ENCODE measurements around the gene MAIP1. TPM values are rescaled to one million over a fixed set of nuclear protein-coding genes. Genes with fewer than 3 reads are reported as not detected.

Gene MAIP1
- total and polyA plus RNA-seq, 2 donors (not counting 3 experiments of a cell fraction or from before 2014, with no cell fraction given), result 12.0 to 17.7 TPM

GRCh38 chr2:199973703-199974102 lies 18.3 kb downstream of the MAIP1 start:
- no peaks in the 10 kb centered on the region for H3K79me2 ChIP-seq (ENCODE audit: control insufficient read depth, insufficient read depth, low read length)
- no TSS peak for BruUV-seq (replicated peaks)
- POLR2A ChIA-PET, result no interaction called here
- intact Hi-C loops (cut with micrococcal nuclease) (loop anchor here (1.0 kb wide), 3 partner anchors 603 to 762 kb away; no protein-coding TSS in a partner anchor), dilution Hi-C loops (cut with MboI; ENCODE audit: extremely low pct_ligation_motif_present, low sequenced_read_pairs) (no loop called here)
- CTCF ChIA-PET, result interaction anchor here (0.6 to 7.4 kb wide), 22 partner anchors 10 to 762 kb away, joined by 3 to 149 read pairs (median 6); partner anchors contain the start of genes AOX1 and KCTD18
- H2AFZ ChIP-seq (ENCODE audit: low read depth, low read length), result no peak overlapping the region
- no peaks in the 10 kb centered on the region for H3K9me1 ChIP-seq (replicated peaks; ENCODE audit: control insufficient read depth, extremely low read depth, insufficient read depth, low read length)
- no peaks in the 10 kb centered on the region for H3K36me3 ChIP-seq (ENCODE audit: control insufficient read depth in 2 of 2, extremely low read depth in 1 of 2, insufficient read depth in 2 of 2, low read length in 2 of 2)
- peak; percentile 69 for FAIRE-seq
- H3K9ac ChIP-seq (replicated peaks; ENCODE audit: extremely low read depth, insufficient read depth, low read length), result no peak overlapping the region
- no peak overlapping the region for H3K4me2 ChIP-seq (ENCODE audit: insufficient read depth, low read length)
- H3K4me3 ChIP-seq (replicated peaks in 1 of 3; ENCODE audit: insufficient read depth in 1 of 3, low read depth in 1 of 3, low read length in 3 of 3), result no peak overlapping the region
- H3K27ac ChIP-seq (ENCODE audit: insufficient read depth, low read depth, low read length), result no peak overlapping the region
- no peaks in the 10 kb centered on the region for H4K20me1 ChIP-seq (replicated peaks; ENCODE audit: control insufficient read depth, extremely low read depth, insufficient read depth, low read length)
- peaks cover 4% of the 10 kb centered on the region for H3K4me1 ChIP-seq (ENCODE audit: control insufficient read depth, extremely low read depth, insufficient read depth, low read length)
- H3K9me3 ChIP-seq (replicated peaks; ENCODE audit: control insufficient read depth, insufficient read depth, low read length), result no peaks in the 10 kb centered on the region
- TF ChIP-seq GATA2 (IDR thresholded peaks at IDR 0.05; ENCODE audit: insufficient read depth, insufficient read length, low read depth, low read length), result no peak
- TF ChIP-seq EZH2 (IDR thresholded peaks at IDR 0.05; ENCODE audit: borderline replicate concordance, low read depth, low read length, severe bottlenecking), result no peak
- TF ChIP-seq CTCF (IDR thresholded peaks at IDR 0.05; ENCODE audit: extremely low read depth in 1 of 2, insufficient read depth in 1 of 2, low read depth in 1 of 2, low read length in 2 of 2), result peak; percentile 13 to 46
- no peak for TF ChIP-seq MYC (IDR thresholded peaks at IDR 0.05; ENCODE audit: low read depth, low read length)
- DNase-seq (ENCODE audit: low read depth, low spot score), result peak; percentile 57
- H3K27me3 ChIP-seq (ENCODE audit: control insufficient read depth in 2 of 2, insufficient read depth in 2 of 2, low read length in 2 of 2), result no peaks in the 10 kb centered on the region

- H3K27me3 ChIP-seq (ENCODE audit: control insufficient read depth in 2 of 2, insufficient read depth in 2 of 2, low read length in 2 of 2), result no peaks in the 10 kb centered on the region
These were observed 20.0 kb downstream of the MAIP1 start for GRCh38 chr2:199975273-199975895.

More at GRCh38 chr2:199975273-199975895, 20.0 kb downstream of the MAIP1 start:
- TF ChIP-seq POLR2AphosphoS5 (IDR thresholded peaks at IDR 0.05; ENCODE audit: insufficient read depth, low read depth, low read length) (no peak), MAX (IDR thresholded peaks at IDR 0.05; ENCODE audit: insufficient read depth, insufficient read length) (no peak), POLR2A (IDR thresholded peaks at IDR 0.05; ENCODE audit: low read depth, low read length) (no peak), FOS (IDR thresholded peaks at IDR 0.05; ENCODE audit: borderline replicate concordance, insufficient read depth, low read length) (no peak), JUN (IDR thresholded peaks at IDR 0.05; ENCODE audit: borderline replicate concordance, insufficient read depth, insufficient read length, low read depth) (no peak), GATA2 (IDR thresholded peaks at IDR 0.05; ENCODE audit: insufficient read depth, insufficient read length, low read depth, low read length) (no peak), CTCF (IDR thresholded peaks at IDR 0.05; ENCODE audit: extremely low read depth in 1 of 2, insufficient read depth in 1 of 2, low read depth in 1 of 2, low read length in 2 of 2) (no peak), MYC (IDR thresholded peaks at IDR 0.05; ENCODE audit: low read depth, low read length) (no peak), EZH2 (IDR thresholded peaks at IDR 0.05; ENCODE audit: borderline replicate concordance, low read depth, low read length, severe bottlenecking) (no peak)
- DNase-seq (ENCODE audit: low read depth, low spot score) (no peak), FAIRE-seq (no peak)
- Histone ChIP-seq H3K27ac (ENCODE audit: insufficient read depth, low read depth, low read length) (no peak overlapping the region), H3K4me2 (ENCODE audit: insufficient read depth, low read length) (no peak overlapping the region), H3K9me1 (replicated peaks; ENCODE audit: control insufficient read depth, extremely low read depth, insufficient read depth, low read length) (no peaks in the 10 kb centered on the region), H3K36me3 (ENCODE audit: control insufficient read depth in 2 of 2, extremely low read depth in 1 of 2, insufficient read depth in 2 of 2, low read length in 2 of 2) (no peaks in the 10 kb centered on the region), H3K9ac (replicated peaks; ENCODE audit: extremely low read depth, insufficient read depth, low read length) (no peak overlapping the region), H2AFZ (ENCODE audit: low read depth, low read length) (no peak overlapping the region), H3K79me2 (ENCODE audit: control insufficient read depth, insufficient read depth, low read length) (no peaks in the 10 kb centered on the region), H3K4me3 (replicated peaks in 1 of 3; ENCODE audit: insufficient read depth in 1 of 3, low read depth in 1 of 3, low read length in 3 of 3) (no peak overlapping the region), H3K4me1 (ENCODE audit: control insufficient read depth, extremely low read depth, insufficient read depth, low read length) (peaks cover 9% of the 10 kb centered on the region), H3K9me3 (replicated peaks; ENCODE audit: control insufficient read depth, insufficient read depth, low read length) (no peaks in the 10 kb centered on the region), H4K20me1 (replicated peaks; ENCODE audit: control insufficient read depth, extremely low read depth, insufficient read depth, low read length) (no peaks in the 10 kb centered on the region)
- POLR2A ChIA-PET, result no interaction called here
- no TSS peak for BruUV-seq (replicated peaks)
- intact Hi-C loops (cut with micrococcal nuclease) (no loop called here), dilution Hi-C loops (cut with MboI; ENCODE audit: extremely low pct_ligation_motif_present, low sequenced_read_pairs) (no loop called here)
- CTCF ChIA-PET, result interaction anchor here (1.0 to 7.4 kb wide), 7 partner anchors 10 to 760 kb away, joined by 3 to 149 read pairs (median 7); partner anchors contain the start of genes AOX1 and KCTD18

Measured in endothelial cell of umbilical vein (primary cell).